Keratinocyte (primary cell): ENCODE results near the gene HSPBP1. TPM values are rescaled to one million over a fixed set of nuclear protein-coding genes. Genes with fewer than 3 reads are reported as not detected.
A peak's percentile ranks its signal among the peaks of the same experiment; 100 is the strongest.

Experiments
- DNase-seq: peaks from one replicate; pipeline ENCODE4 v3.0.0-alpha.2; 2011; ENCODE audit warnings: low read depth, missing footprints, low spot score
- FAIRE-seq: peaks from 2 replicates; lab custom pipeline; 2011; peaks lifted over from hg19 to GRCh38; lab: Jason Lieb, UNC
- H2AFZ ChIP-seq: 2 replicates; pipeline ENCODE4 v1.6.0; 2012; ENCODE audit warnings: low read length, control low read depth, inconsistent platforms; ENCODE audit not compliant: control insufficient read depth
- H3K27ac ChIP-seq: 2 replicates; pipeline ENCODE4 v1.5.1; 2011; ENCODE audit warnings: low read length; ENCODE audit not compliant: control insufficient read depth, insufficient read depth
- H3K27me3 ChIP-seq: 3 replicates; pipeline ENCODE4 v1.6.0; 2011; ENCODE audit warnings: low read length; ENCODE audit not compliant: control insufficient read depth, insufficient read depth; ENCODE audit errors: extremely low read depth
- H3K36me3 ChIP-seq, 2 experiments: 2 replicates in 1 of 2; 3 replicates in 1 of 2; pipeline ENCODE4 v1.5.1; 2011; ENCODE audit warnings: low read length in 2 of 2, mild to moderate bottlenecking in 1 of 2; ENCODE audit not compliant: control insufficient read depth in 2 of 2, insufficient read depth in 2 of 2; ENCODE audit errors: extremely low read depth in 1 of 2
- H3K4me1 ChIP-seq: 3 replicates; pipeline ENCODE4 v1.5.1; 2011; ENCODE audit warnings: low read length; ENCODE audit not compliant: control insufficient read depth, insufficient read depth; ENCODE audit errors: extremely low read depth
- H3K4me2 ChIP-seq: 3 replicates; pipeline ENCODE4 v1.6.0; 2011; ENCODE audit warnings: low read depth, low read length; ENCODE audit not compliant: control insufficient read depth, insufficient read depth; ENCODE audit errors: extremely low read depth
- H3K4me3 ChIP-seq, 3 experiments: fragments of 200-600 bp in 1 of 3; sonication (generic) in 1 of 3; 2 replicates in 2 of 3; 3 replicates in 1 of 3; pipeline ENCODE4 v1.5.1; 2011 to 2016; ENCODE audit warnings: low read length in 3 of 3, mild to moderate bottlenecking in 3 of 3, control low read depth in 2 of 3, inconsistent platforms in 1 of 3, low read depth in 1 of 3, mixed read lengths in 1 of 3, mixed run types in 1 of 3, moderate library complexity in 1 of 3; ENCODE audit not compliant: control insufficient read depth in 2 of 3, insufficient read depth in 2 of 3; ENCODE audit errors: extremely low read depth in 1 of 3
- H3K79me2 ChIP-seq: 2 replicates; pipeline ENCODE4 v1.6.0; 2012; ENCODE audit warnings: low read length; ENCODE audit not compliant: control insufficient read depth, insufficient read depth
- H3K9ac ChIP-seq: 3 replicates; pipeline ENCODE4 v1.6.0; 2011; ENCODE audit warnings: low read length; ENCODE audit not compliant: control insufficient read depth, insufficient read depth; ENCODE audit errors: extremely low read depth
- H3K9me1 ChIP-seq: 3 replicates; pipeline ENCODE4 v1.6.0; 2011; ENCODE audit warnings: low read length; ENCODE audit not compliant: control insufficient read depth, insufficient read depth; ENCODE audit errors: extremely low read depth
- H3K9me3 ChIP-seq: 2 replicates; pipeline ENCODE4 v1.5.1; 2012; ENCODE audit warnings: low read depth, low read length; ENCODE audit not compliant: control insufficient read depth
- H4K20me1 ChIP-seq: 3 replicates; pipeline ENCODE4 v1.6.0; 2011; ENCODE audit warnings: low read length; ENCODE audit not compliant: control insufficient read depth, insufficient read depth; ENCODE audit errors: extremely low read depth
- EZH2 ChIP-seq: IDR thresholded peaks from one replicate; pipeline ENCODE4 v1.6.1; 2012; ENCODE audit warnings: inconsistent platforms, mild to moderate bottlenecking, low read length, moderate library complexity
- dilution Hi-C: fragments of 300-500 bp; cut with MboI; formaldehyde crosslinking; loops from one replicate; pipeline ENCODE4 v1.7.0; 2020; ENCODE audit warnings: low sequenced_read_pairs; ENCODE audit not compliant: extremely low pct_ligation_motif_present
- polyA plus RNA-seq, 5 experiments: library from polyadenylated mRNA; depleted of rRNA in 3 of 5; stranded (reverse) in 3 of 5; stranded (forward) in 1 of 5; unstranded in 1 of 5; fragments of >200 nt; gene quantifications; 1 replicate in 1 of 5; 2 replicates in 3 of 5; 3 replicates in 1 of 5; pipeline versions ENCODE4 v1.2.1 to v1.2.3, GENCODE V29; 2011 to 2012; ENCODE audit warnings: missing spikeins in 2 of 5, low read depth in 1 of 5, low replicate concordance in 1 of 5
- TF ChIP-seq, protein P1 (sequence below), 3 experiments: IDR thresholded peaks in 1 of 3; conservative IDR thresholded peaks in 1 of 3; optimal IDR thresholded peaks in 1 of 3; 2 replicates in 2 of 3; 3 replicates in 1 of 3; pipeline versions ENCODE3 to v1.5.1; 2011; ENCODE audit warnings: low read length in 3 of 3, mild to moderate bottlenecking in 3 of 3, moderate library complexity in 2 of 3, control low read depth in 1 of 3, inconsistent platforms in 1 of 3; ENCODE audit not compliant: insufficient read depth in 2 of 3; ENCODE audit errors: extremely low read depth in 1 of 3

HSPBP1 gene
- polyA plus RNA-seq, 1 donor (not counting 4 experiments of a cell fraction or from before 2014, with no cell fraction given): 20.2 TPM

DNA sequence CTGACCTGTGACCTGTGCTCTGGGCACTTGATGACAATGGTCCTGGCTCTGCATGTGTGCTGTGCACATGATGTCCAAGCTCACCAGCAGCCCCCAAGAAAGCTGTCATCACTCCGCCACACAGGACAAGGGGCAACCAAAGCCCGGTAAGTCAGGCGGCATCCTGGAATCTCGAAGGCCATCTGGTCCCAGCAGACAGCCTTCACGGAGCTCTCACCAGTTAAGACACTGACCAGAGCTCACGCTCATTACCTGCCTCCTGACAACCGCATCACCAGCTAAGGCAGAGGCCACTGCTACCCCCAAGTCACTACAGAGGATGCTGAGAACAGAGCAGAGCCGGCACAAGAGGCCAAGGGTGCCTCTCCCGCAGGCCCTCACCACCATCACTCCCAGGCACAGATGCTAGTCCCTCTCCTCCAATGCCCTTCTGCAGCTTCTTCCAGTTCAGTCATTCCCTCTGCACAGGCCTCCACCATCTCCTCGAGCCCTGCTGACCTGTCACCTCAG is 31.7 kb downstream of the HSPBP1 start:
- no peak overlapping the region for H3K4me3 ChIP-seq
- H3K36me3 ChIP-seq: peaks cover 18 to 28% of the 10 kb centered on the region in 2 experiments
- no peak overlapping the region for H2AFZ ChIP-seq
- H3K27ac ChIP-seq: peak overlapping the region; percentile 62
- H3K79me2 ChIP-seq: peaks cover 76% of the 10 kb centered on the region
- H4K20me1 ChIP-seq: peaks cover 40% of the 10 kb centered on the region
- H3K9me1 ChIP-seq: peaks cover 6% of the 10 kb centered on the region
- H3K4me2 ChIP-seq: no peak overlapping the region
- FAIRE-seq: no peak
- dilution Hi-C loops: no loop called here
- H3K27me3 ChIP-seq: no peaks in the 10 kb centered on the region
- H3K4me1 ChIP-seq: peaks cover 21% of the 10 kb centered on the region
- H3K9ac ChIP-seq: no peak overlapping the region
- TF ChIP-seq EZH2: no peak
- TF ChIP-seq, protein P1, sequence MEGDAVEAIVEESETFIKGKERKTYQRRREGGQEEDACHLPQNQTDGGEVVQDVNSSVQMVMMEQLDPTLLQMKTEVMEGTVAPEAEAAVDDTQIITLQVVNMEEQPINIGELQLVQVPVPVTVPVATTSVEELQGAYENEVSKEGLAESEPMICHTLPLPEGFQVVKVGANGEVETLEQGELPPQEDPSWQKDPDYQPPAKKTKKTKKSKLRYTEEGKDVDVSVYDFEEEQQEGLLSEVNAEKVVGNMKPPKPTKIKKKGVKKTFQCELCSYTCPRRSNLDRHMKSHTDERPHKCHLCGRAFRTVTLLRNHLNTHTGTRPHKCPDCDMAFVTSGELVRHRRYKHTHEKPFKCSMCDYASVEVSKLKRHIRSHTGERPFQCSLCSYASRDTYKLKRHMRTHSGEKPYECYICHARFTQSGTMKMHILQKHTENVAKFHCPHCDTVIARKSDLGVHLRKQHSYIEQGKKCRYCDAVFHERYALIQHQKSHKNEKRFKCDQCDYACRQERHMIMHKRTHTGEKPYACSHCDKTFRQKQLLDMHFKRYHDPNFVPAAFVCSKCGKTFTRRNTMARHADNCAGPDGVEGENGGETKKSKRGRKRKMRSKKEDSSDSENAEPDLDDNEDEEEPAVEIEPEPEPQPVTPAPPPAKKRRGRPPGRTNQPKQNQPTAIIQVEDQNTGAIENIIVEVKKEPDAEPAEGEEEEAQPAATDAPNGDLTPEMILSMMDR (optimal IDR thresholded peaks at IDR 0.05 in 1 of 3, IDR thresholded peaks at IDR 0.05 in 1 of 3, conservative IDR thresholded peaks at IDR 0.05 in 1 of 3; ENCODE audit: extremely low read depth in 1 of 3, insufficient read depth in 2 of 3, low read length in 3 of 3): no peak
- H3K9me3 ChIP-seq: no peaks in the 10 kb centered on the region
- DNase-seq: no peak

DNA sequence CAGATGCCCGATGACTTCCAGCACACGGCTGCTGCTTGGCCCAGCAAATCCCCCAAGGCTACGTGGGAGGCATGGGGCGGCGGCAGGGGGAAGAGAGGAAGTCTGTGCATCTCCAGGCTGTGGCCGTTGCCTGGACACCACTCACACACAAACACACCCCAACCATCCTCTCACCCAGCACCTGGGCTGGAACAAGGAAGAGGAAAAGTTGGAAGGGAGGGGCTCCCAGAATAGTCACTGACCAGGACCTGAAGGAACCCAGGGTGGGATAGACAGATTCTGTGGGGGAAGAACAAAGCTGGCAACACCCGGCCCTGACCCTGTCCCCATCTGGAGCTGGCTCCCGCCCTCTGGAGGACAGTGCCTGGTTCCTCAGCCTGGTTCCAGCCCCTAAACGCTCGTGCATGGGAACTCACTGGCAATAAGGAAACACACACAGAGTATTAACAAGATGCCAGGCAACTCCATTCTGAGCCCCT is 32.2 kb downstream of the HSPBP1 start:
- peak overlapping the region; percentile 35 for H3K9ac ChIP-seq
- H3K4me3 ChIP-seq: no peak overlapping the region
- H2AFZ ChIP-seq: no peak overlapping the region
- DNase-seq: no peak
- no peak for FAIRE-seq
- H3K9me1 ChIP-seq: peaks cover 6% of the 10 kb centered on the region
- H3K79me2 ChIP-seq: peaks cover 70% of the 10 kb centered on the region
- H3K4me2 ChIP-seq: no peak overlapping the region
- peaks cover 35% of the 10 kb centered on the region for H4K20me1 ChIP-seq
- peaks cover 21% of the 10 kb centered on the region for H3K4me1 ChIP-seq
- H3K27ac ChIP-seq: peak overlapping the region; percentile 62
- TF ChIP-seq, protein P1 (optimal IDR thresholded peaks at IDR 0.05 in 1 of 3, IDR thresholded peaks at IDR 0.05 in 1 of 3, conservative IDR thresholded peaks at IDR 0.05 in 1 of 3; ENCODE audit: extremely low read depth in 1 of 3, insufficient read depth in 2 of 3, low read length in 3 of 3): no peak
- peaks cover 19 to 23% of the 10 kb centered on the region in 2 experiments for H3K36me3 ChIP-seq
- dilution Hi-C loops: no loop called here
- H3K27me3 ChIP-seq: no peaks in the 10 kb centered on the region
- H3K9me3 ChIP-seq: no peaks in the 10 kb centered on the region
